Measurements from ENCODE around the gene ZNF407. TPM values are rescaled to one million over a fixed set of nuclear protein-coding genes. Genes with fewer than 3 reads are reported as not detected.

ZNF407 gene
- total and polyA plus RNA-seq, 2 experiments from 2014 or later, result 2.1 to 10.4 TPM

DNA sequence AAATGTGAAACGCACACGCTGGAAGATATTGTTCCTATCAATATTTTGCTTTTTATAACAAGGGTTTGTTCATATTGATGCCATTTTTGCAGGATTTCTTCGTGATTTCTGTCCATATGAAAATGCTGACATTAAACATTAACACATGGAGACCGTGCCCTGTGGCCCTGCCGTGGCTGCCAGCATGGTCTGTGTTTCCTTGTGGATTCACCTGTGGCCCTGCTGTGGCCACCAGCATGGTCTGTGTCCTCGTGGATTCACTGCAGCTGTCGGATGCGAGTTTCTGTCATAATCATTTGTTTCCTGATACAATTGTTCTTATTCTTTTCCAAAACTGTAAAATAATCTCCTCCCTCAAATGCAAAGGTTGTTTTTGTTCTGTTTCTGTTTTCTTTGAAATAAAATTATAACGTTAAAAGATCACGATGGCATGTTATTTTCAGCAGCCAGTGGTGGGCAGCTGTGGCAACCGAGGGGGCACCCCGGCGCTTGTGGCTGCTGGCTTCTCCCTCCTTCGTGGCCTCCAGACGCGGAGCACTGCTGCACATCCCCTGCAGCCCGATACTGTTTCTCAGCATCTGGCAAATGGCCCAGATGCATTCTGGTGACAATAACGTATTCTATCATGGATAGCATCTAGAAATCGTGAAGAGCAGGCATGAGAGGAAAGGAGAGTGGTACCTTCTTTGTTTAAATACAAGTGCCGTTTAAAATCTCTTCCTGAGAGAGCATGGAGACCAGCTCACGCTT lies 467.8 kb downstream of the ZNF407 start (continued):
- no peak for TF ChIP-seq ZNF462 (CRISPR knock-in tag; IDR thresholded peaks at IDR 0.05)
- no peak for TF ChIP-seq POLR2AphosphoS5 (IDR thresholded peaks at IDR 0.05; ENCODE audit: low read depth)

GRCh38 chr18:75066021-75066880 lies 468.6 kb downstream of the ZNF407 start:
- TF ChIP-seq ZNF114 (CRISPR knock-in tag; IDR thresholded peaks at IDR 0.05), result no peak
- TF ChIP-seq, protein P1, sequence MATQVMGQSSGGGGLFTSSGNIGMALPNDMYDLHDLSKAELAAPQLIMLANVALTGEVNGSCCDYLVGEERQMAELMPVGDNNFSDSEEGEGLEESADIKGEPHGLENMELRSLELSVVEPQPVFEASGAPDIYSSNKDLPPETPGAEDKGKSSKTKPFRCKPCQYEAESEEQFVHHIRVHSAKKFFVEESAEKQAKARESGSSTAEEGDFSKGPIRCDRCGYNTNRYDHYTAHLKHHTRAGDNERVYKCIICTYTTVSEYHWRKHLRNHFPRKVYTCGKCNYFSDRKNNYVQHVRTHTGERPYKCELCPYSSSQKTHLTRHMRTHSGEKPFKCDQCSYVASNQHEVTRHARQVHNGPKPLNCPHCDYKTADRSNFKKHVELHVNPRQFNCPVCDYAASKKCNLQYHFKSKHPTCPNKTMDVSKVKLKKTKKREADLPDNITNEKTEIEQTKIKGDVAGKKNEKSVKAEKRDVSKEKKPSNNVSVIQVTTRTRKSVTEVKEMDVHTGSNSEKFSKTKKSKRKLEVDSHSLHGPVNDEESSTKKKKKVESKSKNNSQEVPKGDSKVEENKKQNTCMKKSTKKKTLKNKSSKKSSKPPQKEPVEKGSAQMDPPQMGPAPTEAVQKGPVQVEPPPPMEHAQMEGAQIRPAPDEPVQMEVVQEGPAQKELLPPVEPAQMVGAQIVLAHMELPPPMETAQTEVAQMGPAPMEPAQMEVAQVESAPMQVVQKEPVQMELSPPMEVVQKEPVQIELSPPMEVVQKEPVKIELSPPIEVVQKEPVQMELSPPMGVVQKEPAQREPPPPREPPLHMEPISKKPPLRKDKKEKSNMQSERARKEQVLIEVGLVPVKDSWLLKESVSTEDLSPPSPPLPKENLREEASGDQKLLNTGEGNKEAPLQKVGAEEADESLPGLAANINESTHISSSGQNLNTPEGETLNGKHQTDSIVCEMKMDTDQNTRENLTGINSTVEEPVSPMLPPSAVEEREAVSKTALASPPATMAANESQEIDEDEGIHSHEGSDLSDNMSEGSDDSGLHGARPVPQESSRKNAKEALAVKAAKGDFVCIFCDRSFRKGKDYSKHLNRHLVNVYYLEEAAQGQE (IDR thresholded peaks at IDR 0.05; ENCODE audit: unreplicated experiment), result no peak
- no peak for TF ChIP-seq EZH2 (IDR thresholded peaks at IDR 0.05; ENCODE audit: low read depth, unreplicated experiment)
- no peak for TF ChIP-seq ZNF331 (CRISPR knock-in tag; IDR thresholded peaks at IDR 0.05; ENCODE audit: low read depth)
- TF ChIP-seq JUNB (IDR thresholded peaks at IDR 0.05; ENCODE audit: unreplicated experiment), result no peak
- no peak for TF ChIP-seq NANOG (IDR thresholded peaks at IDR 0.05; ENCODE audit: borderline replicate concordance)
- TF ChIP-seq CREB1 (CRISPR knock-in tag; IDR thresholded peaks at IDR 0.05; ENCODE audit: low read depth), result no peak
- no peak for TF ChIP-seq EZH2phosphoT487 (IDR thresholded peaks at IDR 0.05; ENCODE audit: unreplicated experiment)
- H4K20me1 ChIP-seq (replicated peaks; ENCODE audit: insufficient read depth), result no peaks in the 10 kb centered on the region
- H3K27me3 ChIP-seq (ENCODE audit: insufficient read depth), result no peaks in the 10 kb centered on the region
- Mint-ChIP-seq H3K27me3 (ENCODE audit: insufficient read depth, low read depth, poor library complexity) (peaks cover 9% of the 10 kb centered on the region), H3K4me1 (peaks cover 6% of the 10 kb centered on the region), H3K4me3 (no peak overlapping the region), H3K9me3 (no peaks in the 10 kb centered on the region), H3K27ac (no peak overlapping the region), H3K36me3 (ENCODE audit: low read depth) (no peaks in the 10 kb centered on the region; the same call in 2 of the 3 replicates)
- no peaks in the 10 kb centered on the region for H3K9me2 ChIP-seq (ENCODE audit: insufficient read depth)
- no peak overlapping the region for H2AFZ ChIP-seq
- H3K36me3 ChIP-seq (ENCODE audit: insufficient read depth), result no peaks in the 10 kb centered on the region
- H3K4me3 ChIP-seq, result no peak overlapping the region
- no peaks in the 10 kb centered on the region for H3K79me2 ChIP-seq (replicated peaks; ENCODE audit: insufficient read depth)
- H3K4me1 ChIP-seq (ENCODE audit: insufficient read depth), result no peaks in the 10 kb centered on the region
- H3K4me2 ChIP-seq, result no peak overlapping the region
- no peak overlapping the region for H3K27ac ChIP-seq (ENCODE audit: low read depth)
- ATAC-seq (no peak), DNase-seq (ENCODE audit: low spot score) (no peak)
- H3F3A ChIP-seq (replicated peaks; ENCODE audit: low read depth), result no peaks in the 10 kb centered on the region
